SH-SY5Y (cell line): ENCODE measurements around the gene PHACTR3.

Source experiments
- GATA2 ChIP-seq: IDR thresholded peaks from 2 replicates; pipeline ENCODE4 v1.6.1; 2011; ENCODE audit warnings: mild to moderate bottlenecking, low read depth, low read length
- GATA3 ChIP-seq: IDR thresholded peaks from 2 replicates; pipeline ENCODE4 v1.6.1; 2011; ENCODE audit warnings: low read depth, mild to moderate bottlenecking, low read length, moderate library complexity

GRCh38 chr20:59597240-59597639 lies 7.1 kb upstream of the PHACTR3 start:
- TF ChIP-seq GATA2 (no peak), GATA3 (no peak)
